Measurements from ENCODE around the gene EMC1. TPM values are rescaled to one million over a fixed set of nuclear protein-coding genes. Genes with fewer than 3 reads are reported as not detected.

EMC1 gene
- polyA plus RNA-seq, 1 of the 3 experiments (the other 2 are of a cell fraction), result 87.6 TPM

GRCh38 chr1:19229828-19230325, 21.4 kb downstream of the EMC1 start:
- no peaks in the 10 kb centered on the region for H3K9me2 ChIP-seq
- H3K36me3 ChIP-seq (replicated peaks in 1 of 2; ENCODE audit: control insufficient read depth in 1 of 2, insufficient read depth in 2 of 2, low read length in 1 of 2), result peaks cover 44 to 55% of the 10 kb centered on the region in 2 experiments
- H3K4me1 ChIP-seq (ENCODE audit: control insufficient read depth in 1 of 2, insufficient read depth in 2 of 2, low read depth in 1 of 2, low read length in 1 of 2), result no peaks in the 10 kb centered on the region
- no peaks in the 10 kb centered on the region for H3K9me3 ChIP-seq
- CTCF ChIA-PET, result interaction anchor here (1.1 kb wide), 1 partner anchor 11 kb away, joined by 3 read pairs; no protein-coding TSS in a partner anchor
- DNase-seq, result no peak
- no peak overlapping the region for H3K4me3 ChIP-seq (ENCODE audit: low read depth in 2 of 2, low read length in 1 of 2)
- 88% methylated on average over 4 of the region's 6 CpGs for WGBS (ENCODE audit: low lambda C conversion rate)
- no peak overlapping the region for H3K9ac ChIP-seq
- no peak overlapping the region for H3K4me2 ChIP-seq
- TF ChIP-seq CHD2 (IDR thresholded peaks at IDR 0.05; ENCODE audit: low read length, partially characterized antibody) (no peak), GATA2 (CRISPR knock-in tag; IDR thresholded peaks at IDR 0.05) (no peak), PBX3 (IDR thresholded peaks at IDR 0.05) (no peak), RXRA (IDR thresholded peaks at IDR 0.05; ENCODE audit: borderline replicate concordance, low read depth) (no peak), RFX5 (IDR thresholded peaks at IDR 0.05; ENCODE audit: low read length) (no peak), RCOR1 (IDR thresholded peaks at IDR 0.05; ENCODE audit: low read length) (no peak), TCF12 (IDR thresholded peaks at IDR 0.05) (no peak), TAF1 (IDR thresholded peaks at IDR 0.05; ENCODE audit: borderline replicate concordance, low read depth, low read length) (no peak), POLR2AphosphoS5 (IDR thresholded peaks at IDR 0.05; ENCODE audit: low read depth, low read length) (no peak), MEF2A (IDR thresholded peaks at IDR 0.05; ENCODE audit: borderline replicate concordance, low read depth) (no peak), USF2 (IDR thresholded peaks at IDR 0.05; ENCODE audit: borderline replicate concordance, low read depth, low read length) (no peak), MAX (IDR thresholded peaks at IDR 0.05; ENCODE audit: low read depth) (no peak), SMC3 (IDR thresholded peaks at IDR 0.05; ENCODE audit: low read depth, low read length) (no peak), YY1 (IDR thresholded peaks at IDR 0.05; ENCODE audit: low read depth) (no peak), NRF1 (IDR thresholded peaks at IDR 0.05; ENCODE audit: low read depth, low read length) (no peak), TEAD4 (IDR thresholded peaks at IDR 0.05; ENCODE audit: borderline replicate concordance, insufficient read depth) (no peak), JUND (IDR thresholded peaks at IDR 0.05) (no peak), FOXM1 (IDR thresholded peaks at IDR 0.05; ENCODE audit: low read depth) (no peak), REST (IDR thresholded peaks at IDR 0.05; ENCODE audit: low read depth, low read length) (no peak), FOSL2 (IDR thresholded peaks at IDR 0.05; ENCODE audit: borderline replicate concordance, low read depth) (no peak)
- peaks cover 5% of the 10 kb centered on the region; the same call in 1 of the 2 replicates for H3K79me2 ChIP-seq (ENCODE audit: insufficient read depth)
- POLR2A ChIA-PET, result no interaction called here
- H2AFZ ChIP-seq (ENCODE audit: low read depth), result no peak overlapping the region
- no peaks in the 10 kb centered on the region for H3F3A ChIP-seq (replicated peaks; ENCODE audit: insufficient read depth)
- H3K27ac ChIP-seq (ENCODE audit: low read depth in 2 of 2, low read length in 1 of 2), result no peak overlapping the region
- H3K27me3 ChIP-seq (ENCODE audit: insufficient read depth), result no peaks in the 10 kb centered on the region
- no peaks in the 10 kb centered on the region for H4K20me1 ChIP-seq (ENCODE audit: insufficient read depth)

All from SK-N-SH (cell line).